NCI-H2029 treated with DMSO at 0.1 percent for 48 hours (cell line): ENCODE results near the gene SFRP5.

ENCODE experiments used
- DNase-seq: peaks from one replicate; lab custom pipeline; 2025; lab: John Stamatoyannopoulos, UW

Gene SFRP5

GRCh38 chr10:97771913-97772823 is at the start of gene SFRP5:
Gene SFRP5 (minus strand): TSS chr10:97771999. CDS start chr10:97771833, 166 bp downstream.
- DNase-seq: no peak

GRCh38 chr10:97820096-97820704 is 48.4 kb upstream of the SFRP5 start:
- DNase-seq: no peak

- no peak for DNase-seq
Measured at GRCh38 chr10:97818572-97818971, 46.8 kb upstream of the SFRP5 start.

- no peak for DNase-seq
Measured at GRCh38 chr10:97816609-97817008, 44.8 kb upstream of the SFRP5 start.

- no peak for DNase-seq
Measured at GRCh38 chr10:97814996-97815395, 43.2 kb upstream of the SFRP5 start.

- DNase-seq: no peak
Measured at GRCh38 chr10:97813311-97813710, 41.5 kb upstream of the SFRP5 start.

- no peak for DNase-seq
Measured at GRCh38 chr10:97812696-97813095, 40.9 kb upstream of the SFRP5 start.

GRCh38 chr10:97811958-97812357 is 40.2 kb upstream of the SFRP5 start:
- no peak for DNase-seq

GRCh38 chr10:97810446-97810845 is 38.6 kb upstream of the SFRP5 start:
- DNase-seq: no peak

GRCh38 chr10:97805949-97806348 is 34.1 kb upstream of the SFRP5 start:
- no peak for DNase-seq

GRCh38 chr10:97805096-97805884 is 33.5 kb upstream of the SFRP5 start:
- no peak for DNase-seq

GRCh38 chr10:97801422-97801821 is 29.6 kb upstream of the SFRP5 start:
- DNase-seq: no peak

- DNase-seq: no peak
Measured at GRCh38 chr10:97800474-97800873, 28.7 kb upstream of the SFRP5 start.

- DNase-seq: no peak
Measured at GRCh38 chr10:97798958-97799610, 27.3 kb upstream of the SFRP5 start.

GRCh38 chr10:97796651-97797050 is 24.9 kb upstream of the SFRP5 start:
- no peak for DNase-seq

GRCh38 chr10:97795886-97796285 is 24.1 kb upstream of the SFRP5 start:
- DNase-seq: no peak

GRCh38 chr10:97791824-97792721 is 20.3 kb upstream of the SFRP5 start:
- peak; percentile 24 for DNase-seq

GRCh38 chr10:97789770-97790397 is 18.1 kb upstream of the SFRP5 start:
- DNase-seq: no peak

- no peak for DNase-seq
Measured at GRCh38 chr10:97788552-97789442, 17.0 kb upstream of the SFRP5 start.
